Measurements from ENCODE around the gene B3GLCT. TPM values are rescaled to one million over a fixed set of nuclear protein-coding genes. Genes with fewer than 3 reads are reported as not detected.
"Not testable (repeated sequence)": the region's sequence is repeated elsewhere in the genome, so short reads cannot be mapped to it uniquely, and the experiment has no call there.

Gene B3GLCT
- total RNA-seq, 1 experiment from 2014 or later = 10.9 TPM

DNA sequence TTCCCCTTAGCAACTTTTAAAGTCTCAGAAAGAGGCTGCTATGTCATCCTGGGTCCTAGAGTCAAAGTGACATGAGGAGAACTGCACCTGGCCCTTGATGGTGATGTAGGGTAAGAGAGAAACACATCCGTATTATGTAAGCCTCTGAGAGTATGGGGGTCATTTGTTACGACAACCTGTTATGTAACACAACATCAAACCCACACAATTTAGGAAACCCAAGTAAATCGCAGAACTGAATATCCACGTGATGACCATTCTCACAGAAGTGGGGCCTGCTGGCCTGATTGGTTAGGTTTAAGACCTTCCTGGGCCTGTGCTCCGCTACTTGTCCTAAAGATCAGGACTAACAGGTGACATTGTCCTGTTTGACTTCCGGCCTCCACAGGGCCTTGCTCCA is 15.3 kb upstream of the B3GLCT start:
- DNase-seq (ENCODE audit: low spot score) = no peak

DNA sequence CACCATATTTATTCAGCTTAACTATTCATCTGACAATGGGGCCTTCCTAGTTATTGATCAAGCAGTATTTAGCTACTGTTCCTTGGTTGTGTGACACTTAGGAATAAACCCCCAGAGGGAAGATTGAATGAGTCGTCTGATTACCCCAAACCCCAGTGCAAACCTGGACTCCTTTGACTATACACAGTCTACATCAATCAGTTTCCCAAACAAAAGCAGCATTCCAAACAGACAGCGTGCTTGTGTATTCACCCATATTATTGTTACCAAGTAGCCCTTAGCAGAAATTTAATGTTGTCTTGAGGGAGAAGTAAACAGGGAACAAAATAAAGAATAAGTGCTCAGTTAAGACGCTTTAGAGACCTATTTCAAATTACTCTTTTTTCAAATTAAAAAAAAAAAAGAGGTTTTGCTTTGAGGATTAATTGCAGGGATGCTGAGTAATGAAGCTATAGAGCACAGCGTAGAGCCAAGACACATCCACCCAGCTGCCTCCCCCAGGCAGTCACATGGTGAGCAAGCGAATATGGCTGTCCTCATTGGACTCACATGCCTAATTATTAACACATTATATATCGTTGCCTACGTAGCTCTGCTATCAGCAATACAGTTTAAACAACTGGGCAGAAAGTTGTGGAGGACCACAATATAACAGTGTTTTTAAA is 14.7 kb upstream of the B3GLCT start:
- no peak for DNase-seq (ENCODE audit: low spot score)

DNA sequence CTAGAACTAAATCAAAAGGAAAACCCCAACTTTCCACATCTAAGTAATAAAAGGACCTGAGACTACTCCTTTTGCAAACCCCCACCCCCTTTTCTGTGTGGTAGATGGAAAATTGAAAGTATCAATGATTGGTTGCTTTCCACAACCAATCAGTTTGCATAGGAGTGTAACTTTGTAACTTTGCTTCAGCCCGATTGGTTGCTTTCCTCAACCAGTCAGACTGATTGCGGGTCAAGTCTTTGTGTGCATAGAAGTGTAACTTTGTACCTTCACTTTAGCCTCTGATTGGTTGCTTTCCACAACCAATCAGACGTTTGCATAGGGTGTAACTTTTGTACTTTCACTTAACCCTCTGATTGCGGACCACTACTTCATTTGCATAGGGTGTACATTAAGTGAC is 8.0 kb upstream of the B3GLCT start:
- no peak for DNase-seq (ENCODE audit: low spot score)

DNA sequence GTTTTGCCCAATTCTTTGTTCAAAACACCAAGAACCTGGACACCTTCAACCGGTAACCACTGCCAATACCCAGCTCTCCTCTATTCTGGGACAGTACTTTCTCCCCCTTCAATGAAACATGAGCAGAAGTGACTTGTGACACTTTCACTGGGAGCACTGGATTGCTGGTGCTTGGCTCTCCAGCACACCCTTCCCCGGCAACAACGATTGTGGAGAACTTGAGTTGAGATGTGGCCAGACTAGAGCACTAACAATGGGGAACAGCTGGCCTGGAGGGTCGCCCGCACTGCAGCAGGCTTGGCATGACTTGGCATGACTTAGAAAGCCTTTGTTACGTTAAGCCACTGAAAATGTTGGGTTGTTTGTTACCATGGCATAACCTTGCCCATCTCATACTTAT is 7.5 kb upstream of the B3GLCT start:
- DNase-seq (ENCODE audit: low spot score) = no peak

DNA sequence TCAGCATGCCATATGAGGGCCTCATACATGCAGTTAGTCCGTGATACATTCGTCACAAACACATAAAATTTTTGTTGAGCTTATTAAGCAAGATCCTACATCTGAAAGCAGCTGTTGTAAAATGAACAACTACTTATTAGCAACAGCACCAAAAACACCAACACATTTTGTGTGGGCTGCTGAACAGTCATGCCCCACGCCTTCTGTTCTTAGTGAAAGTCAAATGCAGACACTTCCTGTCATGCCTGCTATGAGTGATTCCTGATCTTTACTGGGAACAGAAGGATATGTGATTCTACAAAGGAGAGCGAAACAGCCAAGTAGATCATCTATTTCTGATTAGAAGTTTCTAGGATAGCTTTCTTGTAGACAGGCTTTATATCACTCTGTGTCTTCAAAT is 4.2 kb upstream of the B3GLCT start:
- DNase-seq (ENCODE audit: low spot score) = no peak

DNA sequence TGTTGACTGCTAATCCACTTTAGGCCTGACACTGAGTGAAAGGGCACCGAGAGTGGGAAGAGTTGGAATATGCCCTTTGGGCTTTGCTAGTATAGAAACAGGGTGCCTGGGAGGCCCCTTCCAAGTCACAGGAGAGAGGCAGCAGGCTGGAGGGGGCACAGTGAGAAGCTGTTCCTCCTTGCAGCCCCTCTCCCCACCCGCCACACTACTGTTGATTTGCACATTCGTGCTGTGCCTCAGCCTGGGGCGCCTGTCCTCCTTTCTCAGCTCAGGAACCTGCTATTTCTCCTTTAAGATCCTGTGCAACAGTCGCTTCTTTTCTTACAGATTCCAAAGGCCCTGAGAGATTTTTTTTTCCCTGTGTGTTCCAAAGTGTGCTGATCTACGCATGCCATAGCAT is 2.8 kb upstream of the B3GLCT start:
- DNase-seq (ENCODE audit: low spot score) = no peak

DNA sequence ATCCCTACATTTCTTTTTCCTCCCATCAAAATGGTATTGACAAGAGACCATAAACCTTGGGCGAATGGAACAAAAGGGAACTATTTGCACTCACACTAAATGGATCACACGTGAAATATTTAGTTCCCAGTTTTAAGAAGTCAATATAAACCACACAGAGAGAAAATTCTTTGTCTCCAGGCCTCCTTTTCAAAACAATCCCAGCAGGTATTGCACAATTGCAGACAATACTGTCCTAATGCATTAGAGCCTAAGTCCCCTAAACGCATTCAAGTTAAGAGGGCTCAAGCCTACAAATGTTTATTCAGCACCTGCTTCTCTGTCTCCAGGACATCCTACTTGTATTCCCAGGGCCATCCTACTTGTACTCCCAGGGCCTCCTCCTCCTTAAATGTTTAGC is 1.3 kb upstream of the B3GLCT start:
- DNase-seq (ENCODE audit: low spot score) = no peak

DNA sequence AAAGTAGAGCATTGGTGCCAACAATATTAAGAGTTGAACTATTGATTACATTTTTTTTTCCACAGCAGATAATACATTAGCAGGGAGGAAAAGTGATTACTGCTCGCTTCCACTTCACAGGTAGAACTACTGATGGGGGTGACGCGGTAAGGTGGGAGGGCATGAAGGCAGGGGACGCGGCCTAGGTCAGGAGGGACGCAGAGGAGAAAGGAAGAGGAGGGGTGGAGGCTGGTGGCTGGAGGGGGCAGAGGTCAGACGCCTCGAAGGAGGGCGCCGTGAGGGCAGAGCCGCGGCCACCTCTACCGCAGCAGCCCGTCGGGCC is 287 bp upstream of the B3GLCT start:
- no peak for DNase-seq (ENCODE audit: low spot score)

DNA sequence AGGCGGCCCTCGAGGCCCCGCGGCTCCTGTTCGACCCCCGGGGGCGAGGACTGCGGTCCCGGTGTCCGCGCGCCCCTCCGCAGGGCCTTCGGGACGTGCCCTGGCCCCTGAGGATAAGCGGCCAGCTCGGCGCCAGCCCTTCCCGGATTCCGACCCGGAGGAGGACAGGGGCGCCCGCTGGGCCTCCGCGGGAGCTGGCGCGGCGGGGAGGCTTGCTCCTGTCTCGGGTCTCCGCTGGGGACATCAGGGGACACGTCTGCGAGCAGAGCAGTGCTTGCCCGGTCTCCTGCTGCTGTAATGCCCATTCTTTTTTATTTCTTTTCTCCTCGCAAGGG is 829 bp downstream of the B3GLCT start:
- no peak for DNase-seq (ENCODE audit: low spot score)

DNA sequence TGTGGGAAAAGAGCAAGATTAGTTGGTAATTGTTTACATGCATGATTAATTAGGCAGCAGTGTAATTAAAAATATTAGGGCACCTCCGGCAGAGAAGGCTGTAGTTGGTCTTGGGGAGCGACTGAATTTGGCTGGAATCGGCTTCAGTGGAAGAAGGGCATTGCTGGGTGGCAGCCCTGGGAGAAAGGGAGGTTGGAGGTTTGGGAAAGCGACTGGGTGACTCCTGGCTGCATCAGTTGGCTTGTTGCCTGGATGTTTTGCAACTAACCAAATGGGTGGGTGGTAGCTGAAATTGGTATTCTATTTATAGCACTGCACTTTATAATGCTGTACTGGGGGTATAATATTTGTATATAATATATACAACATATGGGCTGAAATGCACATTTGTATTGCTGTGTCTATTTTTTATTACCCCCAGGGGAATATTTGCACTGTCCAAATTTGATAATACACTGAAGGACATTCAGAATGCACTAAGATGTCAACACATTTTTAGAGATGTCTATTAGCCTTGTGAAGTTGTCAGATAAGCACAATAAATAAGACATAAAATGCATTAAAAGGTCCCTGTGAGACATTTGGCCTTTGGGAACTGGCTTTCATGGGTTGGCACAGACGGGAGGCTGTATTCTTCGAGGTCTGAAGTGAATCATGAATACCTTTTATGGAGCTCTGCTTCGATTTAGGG is 1.7 kb downstream of the B3GLCT start:
- peak; percentile 15 for DNase-seq (ENCODE audit: low spot score)

DNA sequence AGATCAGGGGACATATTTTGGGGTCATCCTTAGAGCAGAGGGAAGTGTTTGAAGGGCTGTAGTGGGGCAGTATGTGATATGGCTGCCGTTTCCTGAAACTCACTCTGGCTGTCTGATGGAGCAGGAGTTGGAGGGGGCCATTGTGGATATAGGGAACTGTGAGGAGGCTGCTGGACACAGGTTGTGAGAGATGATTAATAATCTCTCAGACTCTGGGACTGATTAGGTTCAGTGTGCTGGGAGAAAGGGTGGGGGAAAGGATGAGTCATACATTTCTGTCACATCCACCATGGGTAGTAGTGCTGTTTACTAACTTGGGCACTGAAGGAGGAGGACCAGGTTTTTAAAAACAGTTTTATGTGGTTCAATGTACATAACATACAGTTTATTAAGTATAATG is 4.8 kb downstream of the B3GLCT start:
- peak; percentile 19 for DNase-seq (ENCODE audit: low spot score)

DNA sequence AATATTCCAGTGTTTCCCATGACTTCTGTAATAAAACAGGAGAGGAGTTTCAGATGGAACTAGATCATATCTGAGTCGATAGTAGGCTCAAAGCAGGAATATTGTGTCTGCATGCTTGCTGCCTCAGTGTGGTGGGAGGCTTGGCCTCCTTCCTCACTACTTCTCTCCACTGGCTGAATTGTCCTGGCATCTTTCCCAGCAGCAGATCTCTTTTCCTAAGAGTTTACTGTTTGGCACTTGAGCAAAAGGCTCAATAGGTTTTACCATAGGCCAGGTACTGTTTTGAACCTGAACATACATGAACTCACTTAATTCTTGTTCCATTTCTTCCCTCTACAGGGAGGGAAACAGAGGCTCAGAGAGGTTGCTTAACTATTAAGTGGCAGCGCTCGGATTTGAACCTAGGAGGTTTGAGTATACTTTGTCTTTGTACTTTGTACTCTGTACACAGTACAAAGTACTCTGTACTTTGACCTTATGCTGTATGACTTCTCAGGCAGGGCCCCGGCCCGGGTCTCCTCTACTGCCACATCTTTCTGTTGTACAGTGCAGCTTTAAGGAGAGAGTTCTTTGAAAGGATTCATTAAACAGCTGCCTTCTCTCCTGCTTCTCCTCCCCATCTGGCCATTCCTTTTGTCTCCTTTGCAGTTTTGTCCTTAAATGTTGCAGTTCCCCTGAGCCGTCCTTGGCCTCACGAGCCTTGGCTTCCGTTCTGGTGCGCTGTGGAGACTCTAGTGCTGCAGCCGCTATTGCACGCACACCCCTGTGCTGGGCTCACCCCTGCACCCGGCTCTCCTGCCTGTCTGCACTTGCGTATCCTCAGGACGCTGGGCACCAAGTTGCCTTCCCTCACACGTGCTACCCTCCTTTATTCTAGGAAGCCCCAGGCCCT is 8.1 kb downstream of the B3GLCT start:
- DNase-seq (ENCODE audit: low spot score) = no peak

DNA sequence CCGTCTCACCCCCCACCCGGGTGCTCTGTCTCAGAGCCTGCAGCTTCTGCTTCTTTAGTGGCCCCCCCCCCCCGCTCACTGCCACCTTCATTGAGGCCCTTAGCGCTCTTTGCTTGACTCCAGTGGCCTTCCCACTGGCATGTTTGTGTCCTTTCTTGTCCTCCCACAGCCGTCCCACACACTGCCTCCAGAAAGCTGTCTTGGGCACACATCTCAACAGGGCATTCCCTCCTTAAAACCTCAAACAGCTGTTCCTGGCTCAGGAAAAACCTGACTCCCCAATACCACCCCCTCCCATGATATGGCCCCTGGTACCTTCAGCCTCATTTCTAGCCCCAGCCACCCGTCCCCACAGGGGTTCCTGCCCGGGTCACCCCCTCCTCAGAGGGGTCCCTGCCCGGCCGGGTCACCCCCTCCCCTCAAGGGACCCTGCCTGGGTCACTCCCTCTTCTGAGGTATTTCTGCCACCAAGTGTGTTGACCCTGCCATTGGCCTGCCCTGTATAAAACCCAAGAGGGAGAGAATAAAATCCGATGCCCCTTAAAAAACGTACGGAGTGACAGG is 8.9 kb downstream of the B3GLCT start:
- no peak for DNase-seq (ENCODE audit: low spot score)

DNA sequence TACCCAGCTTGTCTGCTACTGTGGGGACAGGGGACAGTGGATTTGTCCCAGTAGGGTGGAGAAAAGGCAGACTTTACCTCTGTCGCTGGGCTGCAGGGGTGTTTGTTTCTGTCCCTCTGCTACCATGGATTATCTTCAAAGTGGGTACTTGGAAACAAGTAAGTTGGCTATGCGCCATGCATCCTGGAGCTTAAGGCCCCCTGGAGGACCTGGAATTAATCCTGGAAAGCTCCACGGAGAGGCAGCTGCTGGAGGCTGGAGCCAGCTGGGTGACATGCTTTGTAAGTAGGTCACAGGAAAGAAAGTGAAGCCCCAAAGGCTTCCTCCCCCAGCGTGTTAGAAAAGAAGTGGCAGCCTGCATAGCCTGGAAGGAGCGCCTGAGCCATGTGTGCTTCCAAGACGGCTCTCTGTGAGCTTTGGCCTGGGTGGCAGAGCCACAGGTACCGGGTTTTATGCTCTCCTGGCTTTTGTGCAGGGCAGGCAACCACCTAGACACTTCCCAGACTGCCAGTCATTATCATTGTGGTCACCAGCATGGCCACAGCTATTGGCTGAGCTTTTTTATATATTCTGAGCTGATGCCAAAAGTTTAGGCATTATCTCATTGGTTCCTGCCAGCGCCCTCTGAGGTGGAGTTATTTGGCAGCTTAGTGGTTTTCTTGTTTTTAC is 9.5 kb downstream of the B3GLCT start:
- DNase-seq (ENCODE audit: low spot score) = peak; percentile 71

DNA sequence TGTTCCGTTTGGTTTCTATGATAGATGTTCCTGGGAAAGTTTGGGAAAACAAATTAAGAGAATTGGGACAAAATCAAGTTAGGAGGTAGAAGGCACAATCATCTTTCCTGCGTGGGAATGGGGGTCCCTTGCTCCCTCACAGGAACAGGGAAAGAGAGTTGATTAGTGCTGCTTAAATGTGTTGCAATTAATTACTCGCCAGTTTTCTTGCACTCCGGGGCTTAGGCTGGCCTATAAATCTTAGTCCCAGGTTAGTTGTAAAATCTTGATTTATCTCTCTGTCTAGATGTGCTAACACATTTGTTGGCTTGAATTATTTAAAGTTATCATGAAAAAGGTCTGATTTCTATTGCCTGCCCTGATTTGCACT is 10.1 kb downstream of the B3GLCT start:
- no peak for DNase-seq (ENCODE audit: low spot score)

DNA sequence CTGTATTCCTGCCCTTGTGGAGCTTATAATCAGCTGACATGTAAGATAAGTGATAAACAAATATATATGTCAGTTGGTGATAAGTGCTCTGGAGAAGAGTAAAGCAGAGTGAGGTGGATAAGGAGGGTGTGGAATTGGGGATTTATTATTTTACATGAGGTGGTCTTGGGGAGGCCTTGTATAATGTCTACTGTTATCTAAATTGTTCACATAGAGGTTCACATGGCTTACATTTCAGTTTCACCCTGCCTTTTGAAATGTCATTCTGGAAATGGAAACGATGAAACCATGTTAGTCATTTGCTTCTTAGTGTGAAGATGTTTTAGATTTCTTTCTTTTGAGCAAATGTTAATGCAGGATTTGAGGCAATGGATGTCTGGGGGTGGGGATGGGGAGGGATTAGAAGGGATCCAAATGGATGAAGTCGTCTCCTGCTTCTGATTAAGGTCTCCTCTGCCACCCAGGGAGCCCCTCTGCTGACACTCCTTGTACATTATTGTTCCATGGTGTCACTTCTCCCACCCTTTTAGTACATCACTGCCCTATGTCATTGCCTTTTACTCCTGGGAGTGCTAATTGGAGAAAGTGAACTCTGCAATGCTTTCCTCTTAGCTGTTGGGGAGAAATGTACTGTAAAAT is 14.0 kb downstream of the B3GLCT start:
- DNase-seq (ENCODE audit: low spot score) = no peak

DNA sequence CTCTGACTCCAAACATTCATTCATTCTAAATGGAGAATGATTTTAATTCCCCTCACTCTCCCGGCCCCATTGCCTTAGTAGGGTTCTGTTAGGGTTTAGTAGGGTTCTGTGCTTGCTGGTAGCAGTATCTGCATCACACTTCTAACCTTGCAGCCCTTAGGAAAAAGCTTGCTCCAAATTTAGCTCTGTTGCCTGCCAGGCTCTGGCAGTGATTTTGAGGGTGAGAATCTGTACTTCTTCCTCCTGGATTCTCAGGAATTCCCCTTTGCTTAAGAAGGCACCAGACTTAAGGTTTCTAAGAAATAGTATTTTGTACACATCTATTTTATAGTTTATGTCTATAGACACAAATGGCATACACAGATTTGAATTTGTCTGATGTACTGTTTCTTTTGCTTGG is 14.7 kb downstream of the B3GLCT start:
- no peak for DNase-seq (ENCODE audit: low spot score)

DNA sequence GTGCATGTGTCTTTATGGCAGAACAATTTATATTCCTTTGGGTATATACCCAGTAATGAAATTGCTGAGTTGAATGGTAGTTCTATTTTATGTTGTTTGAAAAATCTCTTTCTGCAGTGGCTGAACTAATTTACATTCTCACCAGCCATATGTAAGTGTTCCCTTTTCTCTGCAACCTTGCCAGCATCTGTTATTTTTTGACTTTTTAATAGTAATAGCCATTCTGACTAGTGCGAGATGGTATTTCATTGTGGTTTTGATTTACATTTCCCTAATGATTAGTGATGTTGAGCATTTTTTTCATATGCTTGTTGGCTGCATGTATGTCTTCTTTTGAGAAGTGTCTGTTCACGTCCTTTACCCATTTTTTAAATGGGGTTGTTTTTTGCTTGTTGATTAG is 17.1 kb downstream of the B3GLCT start:
- not testable (repeated sequence) for DNase-seq (ENCODE audit: low spot score)

DNA sequence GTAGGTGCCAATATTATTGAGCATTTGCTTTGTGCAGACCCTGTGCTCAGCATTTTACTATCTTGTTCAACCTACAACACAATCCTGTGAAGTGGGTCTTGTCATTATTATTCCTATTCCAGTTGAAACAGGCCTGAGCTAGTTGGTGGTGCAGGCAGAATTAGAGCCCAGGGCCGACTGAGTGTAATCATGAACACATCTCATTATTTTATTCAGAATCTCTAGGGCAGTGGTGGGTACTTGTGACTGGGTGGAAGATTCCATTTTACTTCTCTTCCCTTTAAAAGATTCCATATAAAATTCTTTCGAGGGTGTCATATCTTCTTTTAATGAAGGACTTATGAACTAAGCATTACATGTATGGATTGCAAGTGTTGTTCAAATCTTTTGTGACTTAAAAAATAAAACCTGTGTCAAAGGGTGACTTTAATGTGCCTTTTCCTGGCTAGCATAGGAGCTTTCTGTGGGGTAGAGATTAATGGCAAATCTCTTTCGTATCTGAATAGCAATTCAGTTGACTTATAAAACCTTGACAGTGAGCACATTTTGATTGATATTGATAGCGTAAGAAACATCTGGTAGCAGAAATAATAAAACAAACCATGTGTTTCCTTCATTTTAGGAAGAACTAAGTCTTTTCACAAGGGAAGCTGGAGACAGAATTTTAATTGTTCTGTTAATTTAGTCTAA is 20.3 kb downstream of the B3GLCT start:
- DNase-seq (ENCODE audit: low spot score) = no peak

DNA sequence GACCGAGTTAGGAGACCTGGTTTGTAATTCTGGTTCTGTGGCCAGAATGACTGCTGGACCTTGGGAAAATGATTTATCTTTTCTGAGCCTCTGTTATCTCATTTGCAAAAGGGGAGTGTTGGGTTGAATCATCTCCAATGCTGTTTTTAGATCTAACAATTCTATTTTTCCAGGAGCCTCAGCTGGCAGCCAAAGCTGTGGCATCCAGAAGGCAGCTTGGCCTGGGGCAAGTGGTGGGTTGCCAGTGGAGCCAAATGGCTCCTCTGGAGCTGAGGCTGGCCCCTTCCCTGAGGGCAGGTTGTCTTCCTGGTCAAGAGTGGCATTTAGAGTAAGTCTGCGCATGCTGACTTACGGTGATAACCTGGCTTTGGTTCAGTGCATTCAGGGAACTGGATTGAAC is 21.3 kb downstream of the B3GLCT start:
- no peak for DNase-seq (ENCODE audit: low spot score)

DNA sequence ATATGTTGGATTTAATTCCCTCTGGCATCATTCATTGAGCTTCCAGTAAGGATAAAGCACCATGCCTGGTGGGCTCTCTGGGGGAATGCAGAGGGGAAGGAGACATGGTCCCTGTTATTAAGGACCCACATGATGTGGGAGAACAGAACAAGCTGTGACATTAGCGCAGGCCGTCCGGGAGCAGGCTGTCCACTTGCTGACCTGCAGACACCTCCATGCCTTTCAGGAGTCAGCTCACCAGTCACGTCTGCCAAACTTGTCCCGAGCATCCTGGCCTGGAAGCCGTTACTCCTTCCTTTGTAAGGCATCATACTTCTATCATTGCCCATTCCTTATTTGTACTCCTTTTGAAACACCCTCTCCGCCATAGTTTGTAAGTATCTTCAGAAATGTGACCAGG is 23.4 kb downstream of the B3GLCT start:
- no peak for DNase-seq (ENCODE audit: low spot score)

All from H4 (cell line).